OCI-LY3 (cell line): ENCODE measurements around the gene AUTS2.

Experiments used
- H2AFZ ChIP-seq: fragments of 200-600, 300-600 bp; shearing (Covaris generic); 2 replicates; pipeline ENCODE4 v1.6.0; 2014; ENCODE audit warnings: antibody characterized with exemption, low read depth, low read length
- H3K27ac ChIP-seq: fragments of 200-600, 300-600 bp; sonication (generic); 2 replicates; pipeline ENCODE4 v1.5.1; 2014; ENCODE audit warnings: mild to moderate bottlenecking, low read length, moderate library complexity, mixed read lengths
- H3K27me3 ChIP-seq: fragments of 200-600, 300-600 bp; sonication (generic); 2 replicates; pipeline ENCODE4 v1.6.1; 2014; ENCODE audit warnings: low read depth, low read length, mixed read lengths
- H3K36me3 ChIP-seq: fragments of 200-600, 300-600 bp; sonication (generic); replicated peaks from 2 replicates; pipeline ENCODE3; 2014; ENCODE audit warnings: low read depth, low read length, mixed read lengths
- H3K4me1 ChIP-seq: fragments of 300-600, 200-600 bp; sonication (generic); 2 replicates; pipeline ENCODE4 v1.6.1; 2014; ENCODE audit warnings: low read length, mixed read lengths
- H3K4me2 ChIP-seq: fragments of 200-600, 300-600 bp; sonication (generic); 2 replicates; pipeline ENCODE4 v1.6.1; 2014; ENCODE audit warnings: low read length, mixed read lengths
- H3K4me3 ChIP-seq: fragments of 300-600, 200-600 bp; sonication (generic); 2 replicates; pipeline ENCODE4 v1.5.1; 2014; ENCODE audit warnings: antibody characterized with exemption, mild to moderate bottlenecking, low read length, moderate library complexity
- H3K79me2 ChIP-seq: fragments of 300-600, 200-600 bp; shearing (Covaris generic); 2 replicates; pipeline ENCODE4 v1.6.1; 2014; ENCODE audit warnings: mild to moderate bottlenecking, low read length, mixed read lengths
- H3K9ac ChIP-seq: fragments of 300-600, 200-600 bp; shearing (Covaris generic); 2 replicates; pipeline ENCODE4 v1.6.0; 2014; ENCODE audit warnings: mild to moderate bottlenecking, low read length, moderate library complexity
- H3K9me3 ChIP-seq: fragments of 200-600, 300-600 bp; shearing (Covaris generic); 2 replicates; pipeline ENCODE4 v1.6.1; 2014; ENCODE audit warnings: low read length, mixed read lengths; ENCODE audit not compliant: insufficient read depth
- H4K20me1 ChIP-seq: fragments of 200-600, 300-600 bp; sonication (generic); 2 replicates; pipeline ENCODE4 v1.6.1; 2016; ENCODE audit warnings: low read length, mixed read lengths; ENCODE audit not compliant: insufficient read depth
- CTCF ChIP-seq: fragments of 200-600, 300-600 bp; sonication (generic); IDR thresholded peaks from 2 replicates; pipeline ENCODE4 v1.5.1; 2014; ENCODE audit warnings: antibody characterized with exemption, low read length, low read depth
- EZH2phosphoT487 ChIP-seq: fragments of 200-600 bp; shearing (Covaris generic); IDR thresholded peaks from 2 replicates; pipeline ENCODE4 v1.6.1; 2018; ENCODE audit warnings: antibody characterized with exemption, mixed run types, low read depth

Gene AUTS2

DNA sequence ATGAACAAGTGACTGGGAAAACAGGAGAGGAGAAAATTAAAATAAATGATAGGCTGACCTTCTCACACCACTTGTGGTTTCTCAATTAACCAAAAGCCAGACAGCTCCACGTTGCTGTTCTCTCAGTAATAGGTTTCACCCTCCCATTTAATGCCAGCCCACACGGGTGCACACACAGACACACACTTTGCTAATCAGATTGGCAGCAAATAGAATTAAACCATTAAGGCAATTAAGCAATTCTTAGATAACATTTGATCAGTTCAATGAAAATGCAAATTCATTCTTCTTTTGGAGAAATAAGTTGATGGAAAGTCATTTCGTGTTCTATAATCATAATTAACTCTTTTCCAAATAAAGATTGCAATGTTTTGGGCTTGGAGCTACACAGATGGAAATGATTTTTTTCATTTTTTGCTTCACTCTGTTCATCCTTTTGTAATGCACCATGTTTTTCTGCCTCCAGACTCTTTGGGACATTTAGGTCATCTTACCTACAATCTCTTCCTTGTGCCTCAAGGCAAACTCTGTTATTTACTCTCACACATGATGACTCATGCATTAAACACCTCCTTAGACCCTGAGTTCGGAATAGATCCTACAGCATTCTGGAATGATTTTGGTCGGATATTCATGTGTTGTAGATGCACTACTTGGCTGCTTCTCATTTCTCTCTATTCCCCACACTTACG is 700.7 kb downstream of the AUTS2 start:
- Histone ChIP-seq H3K36me3 (no peaks in the 10 kb centered on the region), H3K9me3 (no peaks in the 10 kb centered on the region), H3K27me3 (no peaks in the 10 kb centered on the region), H3K79me2 (no peaks in the 10 kb centered on the region), H3K9ac (no peak overlapping the region), H3K4me1 (no peaks in the 10 kb centered on the region), H2AFZ (no peak overlapping the region), H3K4me2 (no peak overlapping the region), H3K4me3 (no peak overlapping the region), H3K27ac (no peak overlapping the region), H4K20me1 (no peaks in the 10 kb centered on the region)
- TF ChIP-seq EZH2phosphoT487 (no peak), CTCF (no peak)

GRCh38 chr7:70299472-70299807 is 701.2 kb downstream of the AUTS2 start:
- H3K79me2 ChIP-seq: no peaks in the 10 kb centered on the region
- no peaks in the 10 kb centered on the region for H3K27me3 ChIP-seq
- no peak overlapping the region for H3K27ac ChIP-seq
- no peaks in the 10 kb centered on the region for H3K9me3 ChIP-seq
- no peaks in the 10 kb centered on the region for H4K20me1 ChIP-seq
- no peak overlapping the region for H3K4me2 ChIP-seq
- no peak for TF ChIP-seq EZH2phosphoT487
- no peak for TF ChIP-seq CTCF
- no peak overlapping the region for H2AFZ ChIP-seq
- H3K4me3 ChIP-seq: no peak overlapping the region
- no peaks in the 10 kb centered on the region for H3K4me1 ChIP-seq
- no peak overlapping the region for H3K9ac ChIP-seq
- no peaks in the 10 kb centered on the region for H3K36me3 ChIP-seq

- Histone ChIP-seq H3K9ac (no peak overlapping the region), H2AFZ (no peak overlapping the region), H3K36me3 (no peaks in the 10 kb centered on the region), H3K27me3 (no peaks in the 10 kb centered on the region), H3K4me1 (no peaks in the 10 kb centered on the region), H3K79me2 (no peaks in the 10 kb centered on the region), H4K20me1 (no peaks in the 10 kb centered on the region), H3K27ac (no peak overlapping the region), H3K4me3 (no peak overlapping the region), H3K9me3 (no peaks in the 10 kb centered on the region), H3K4me2 (no peak overlapping the region)
- no peak for TF ChIP-seq CTCF
- no peak for TF ChIP-seq EZH2phosphoT487
These were observed 703.5 kb downstream of the AUTS2 start for GRCh38 chr7:70301673-70302185.

DNA sequence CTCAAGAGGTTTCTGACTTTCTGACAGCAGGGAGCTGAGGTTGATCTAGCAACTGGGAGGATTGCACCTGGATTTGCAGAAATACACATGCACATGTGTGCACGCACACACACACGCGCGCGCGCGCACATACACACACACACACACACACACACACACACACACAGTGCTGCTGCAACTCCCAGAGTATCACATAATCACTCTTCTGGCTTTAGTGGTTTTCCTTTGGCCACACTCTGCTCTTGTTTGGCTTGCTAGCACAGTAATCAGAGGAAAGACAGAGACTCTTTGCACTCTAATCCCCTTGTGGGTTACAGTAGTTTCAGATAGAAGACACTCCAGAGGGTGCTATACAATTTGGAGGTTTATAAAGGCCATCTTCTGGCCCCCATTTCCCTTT is 705.0 kb downstream of the AUTS2 start:
- H3K4me3 ChIP-seq: no peak overlapping the region
- no peak for TF ChIP-seq EZH2phosphoT487
- no peaks in the 10 kb centered on the region for H3K4me1 ChIP-seq
- H3K79me2 ChIP-seq: no peaks in the 10 kb centered on the region
- H3K27ac ChIP-seq: no peak overlapping the region
- H4K20me1 ChIP-seq: no peaks in the 10 kb centered on the region
- no peak overlapping the region for H2AFZ ChIP-seq
- no peaks in the 10 kb centered on the region for H3K36me3 ChIP-seq
- no peak overlapping the region for H3K4me2 ChIP-seq
- no peak overlapping the region for H3K9ac ChIP-seq
- H3K27me3 ChIP-seq: no peaks in the 10 kb centered on the region
- no peaks in the 10 kb centered on the region for H3K9me3 ChIP-seq
